Activated naive CD8-positive, alpha-beta T cell treated with anti-CD3 and anti-CD28 coated beads, Interleukin-2, amount 50 U/mL, for 24 hours (primary cell): ENCODE measurements around the gene ZNF8.

ENCODE experiments used
- ATAC-seq: fragments of 150-1000 bp; cut with Tn5 transposase; one replicate; pipeline ENCODE4 v1.10.0; 2021
- DNase-seq: peaks from one replicate; pipeline ENCODE4 v3.0.0; 2021
- H3K27ac Mint-ChIP-seq: one replicate; pipeline ENCODE4 v1.8.0; 2021; ENCODE audit warnings: mild to moderate bottlenecking, mixed read lengths
- H3K27me3 Mint-ChIP-seq: one replicate; pipeline ENCODE4 v1.8.0; 2021; ENCODE audit warnings: mixed read lengths
- H3K36me3 Mint-ChIP-seq: one replicate; pipeline ENCODE4 v1.8.0; 2021; ENCODE audit warnings: low read depth, mixed read lengths
- H3K4me1 Mint-ChIP-seq: one replicate; pipeline ENCODE4 v1.8.0; 2021; ENCODE audit warnings: mixed read lengths
- H3K4me3 Mint-ChIP-seq: one replicate; pipeline ENCODE4 v1.8.0; 2021; ENCODE audit warnings: mild to moderate bottlenecking, moderate library complexity, mixed read lengths
- H3K9me3 Mint-ChIP-seq: one replicate; pipeline ENCODE4 v1.8.0; 2021; ENCODE audit warnings: mixed read lengths

The ZNF8 gene

DNA sequence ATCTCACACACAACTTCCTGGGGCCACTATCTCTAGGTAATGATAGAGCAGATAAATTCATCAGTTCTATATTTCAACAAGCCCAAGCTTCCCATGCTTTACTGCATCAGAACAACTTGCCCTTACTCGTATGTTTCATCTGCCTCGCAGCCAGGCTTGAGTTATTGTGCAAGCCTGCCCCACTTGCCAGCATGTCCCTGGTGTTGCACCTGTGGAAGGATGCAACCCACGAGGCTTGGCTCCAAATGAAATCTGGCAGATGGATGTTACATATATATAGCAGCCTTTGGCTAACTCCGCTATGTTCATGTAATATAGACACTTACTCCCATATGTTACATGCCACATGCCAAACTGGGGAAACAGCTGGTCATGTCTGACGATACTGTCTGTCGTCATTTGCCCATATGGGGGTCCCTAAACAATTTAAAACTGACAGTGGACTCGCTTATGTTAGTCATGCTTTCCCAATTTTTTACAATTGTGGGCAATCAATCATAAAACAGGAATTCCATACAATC is 32.6 kb downstream of the ZNF8 start:
- Mint-ChIP-seq H3K36me3 (peaks cover 88% of the 10 kb centered on the region), H3K27me3 (no peaks in the 10 kb centered on the region), H3K4me3 (no peak overlapping the region), H3K9me3 (no peaks in the 10 kb centered on the region), H3K4me1 (peaks cover 30% of the 10 kb centered on the region), H3K27ac (no peak overlapping the region)
- DNase-seq (no peak), ATAC-seq (no peak)

DNA sequence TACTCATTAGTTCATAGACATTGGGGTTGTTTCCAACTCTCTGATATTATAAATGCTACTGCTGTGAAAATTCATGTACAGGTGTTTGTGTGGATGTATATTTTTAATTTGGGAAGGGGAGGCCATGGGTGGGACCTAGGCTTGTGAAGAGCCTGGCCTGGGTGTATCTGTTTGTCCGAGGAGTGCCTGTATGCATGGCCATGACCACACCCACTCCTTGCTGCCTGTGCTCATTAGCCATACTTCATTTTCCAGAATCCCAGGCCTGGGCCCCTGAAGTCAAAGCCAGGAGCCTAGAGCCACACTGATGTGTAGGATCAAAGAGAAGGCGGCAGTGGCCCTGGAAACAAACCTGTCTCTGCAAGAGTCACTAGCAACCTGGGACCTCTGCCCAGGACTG is 36.8 kb downstream of the ZNF8 start:
- Mint-ChIP-seq H3K4me3 (no peak overlapping the region), H3K4me1 (no peaks in the 10 kb centered on the region), H3K36me3 (peaks cover 48% of the 10 kb centered on the region), H3K27ac (no peak overlapping the region), H3K27me3 (no peaks in the 10 kb centered on the region), H3K9me3 (no peaks in the 10 kb centered on the region)
- ATAC-seq, result no peak
- DNase-seq, result no peak

- Mint-ChIP-seq H3K9me3 (no peaks in the 10 kb centered on the region), H3K4me3 (no peak overlapping the region), H3K36me3 (peaks cover 30% of the 10 kb centered on the region), H3K27me3 (no peaks in the 10 kb centered on the region), H3K4me1 (no peaks in the 10 kb centered on the region), H3K27ac (no peak overlapping the region)
- ATAC-seq (peak; percentile 31), DNase-seq (no peak)
These were observed 38.8 kb downstream of the ZNF8 start for GRCh38 chr19:58317476-58318072.

GRCh38 chr19:58318297-58318696 is 39.5 kb downstream of the ZNF8 start:
- no peaks in the 10 kb centered on the region for H3K9me3 Mint-ChIP-seq
- DNase-seq, result no peak
- no peak overlapping the region for H3K27ac Mint-ChIP-seq
- no peak overlapping the region for H3K4me3 Mint-ChIP-seq
- H3K4me1 Mint-ChIP-seq, result no peaks in the 10 kb centered on the region
- no peak for ATAC-seq
- H3K27me3 Mint-ChIP-seq, result no peaks in the 10 kb centered on the region
- peaks cover 24% of the 10 kb centered on the region for H3K36me3 Mint-ChIP-seq

DNA sequence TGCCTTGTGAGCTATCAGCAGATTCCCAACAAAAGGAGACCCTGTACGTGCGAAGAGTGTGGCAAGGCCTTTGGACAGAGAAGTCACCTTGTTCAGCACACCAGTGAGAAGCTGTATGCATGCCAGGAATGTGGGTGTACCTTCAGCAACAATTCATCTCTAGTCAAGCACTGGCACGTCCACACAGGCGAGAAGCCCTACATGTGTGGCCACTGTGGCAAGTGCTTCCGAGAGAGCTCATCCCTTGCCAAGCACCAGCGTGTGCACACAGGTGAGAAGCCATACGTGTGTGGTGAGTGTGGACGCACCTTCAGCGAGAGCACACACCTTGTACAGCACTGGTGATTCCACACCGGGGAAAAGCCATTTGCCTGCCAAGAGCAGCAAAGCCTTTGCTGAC is 40.5 kb downstream of the ZNF8 start:
- no peak for ATAC-seq
- H3K9me3 Mint-ChIP-seq, result no peaks in the 10 kb centered on the region
- peaks cover 19% of the 10 kb centered on the region for H3K36me3 Mint-ChIP-seq
- H3K4me1 Mint-ChIP-seq, result no peaks in the 10 kb centered on the region
- no peak overlapping the region for H3K4me3 Mint-ChIP-seq
- no peak overlapping the region for H3K27ac Mint-ChIP-seq
- H3K27me3 Mint-ChIP-seq, result no peaks in the 10 kb centered on the region
- DNase-seq, result no peak

DNA sequence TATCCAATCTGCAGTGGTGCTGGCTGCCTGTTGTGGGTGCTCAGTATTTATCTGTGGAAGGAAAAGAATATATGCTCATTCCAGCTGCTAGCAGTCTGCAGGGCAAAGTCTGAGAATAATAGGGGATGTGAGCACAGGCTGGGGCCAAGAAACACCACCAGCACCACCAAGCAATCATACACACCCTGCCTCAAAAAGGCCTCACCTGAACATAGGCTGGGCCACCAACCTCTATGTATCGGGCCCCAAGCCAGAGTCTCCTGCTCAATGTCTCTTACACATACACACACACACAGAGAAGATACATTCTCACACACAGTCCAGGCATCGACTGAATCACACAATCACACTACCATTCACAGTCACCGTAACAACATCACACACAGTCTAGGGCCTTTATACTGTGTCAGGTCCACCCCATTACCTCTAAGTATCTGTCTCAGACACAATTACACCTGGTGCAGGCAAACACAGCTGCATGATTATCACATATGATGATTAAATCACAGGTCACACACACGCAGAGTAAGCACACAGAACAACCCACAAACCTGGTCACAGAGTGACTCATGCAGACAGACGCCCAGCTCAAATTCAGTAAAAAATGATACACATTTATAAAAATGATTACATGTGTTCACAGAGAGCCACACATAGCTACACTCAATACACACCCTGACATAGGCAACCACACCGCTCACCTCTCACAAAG is 46.7 kb downstream of the ZNF8 start:
- Mint-ChIP-seq H3K36me3 (peaks cover 3% of the 10 kb centered on the region), H3K27me3 (no peaks in the 10 kb centered on the region), H3K4me3 (no peak overlapping the region), H3K4me1 (peaks cover 4% of the 10 kb centered on the region), H3K9me3 (no peaks in the 10 kb centered on the region), H3K27ac (no peak overlapping the region)
- no peak for DNase-seq
- ATAC-seq, result no peak

- H3K4me1 Mint-ChIP-seq, result peaks cover 4% of the 10 kb centered on the region
- no peaks in the 10 kb centered on the region for H3K9me3 Mint-ChIP-seq
These were observed 47.8 kb downstream of the ZNF8 start for GRCh38 chr19:58326501-58326913.

GRCh38 chr19:58326914-58327726 is 48.4 kb downstream of the ZNF8 start, which contains the start of gene ZSCAN22:
ZSCAN22 (plus strand) TSS chr19:58326994; CDS start chr19:58334803, 7,809 bp downstream.
- Mint-ChIP-seq H3K27ac (no peak within 1 kb of the TSS), H3K4me3 (no peak within 1 kb of the TSS), H3K27me3 (no peaks in the 10 kb centered on the region), H3K9me3 (no peaks in the 10 kb centered on the region), H3K36me3 (peaks cover 3% of the 10 kb centered on the region), H3K4me1 (peaks cover 4% of the 10 kb centered on the region)
- DNase-seq (peak; percentile 92), ATAC-seq (peak; percentile 92)

More at GRCh38 chr19:58326501-58326913, 47.8 kb downstream of the ZNF8 start:
- H3K4me3 Mint-ChIP-seq, result no peak overlapping the region
- peaks cover 3% of the 10 kb centered on the region for H3K36me3 Mint-ChIP-seq
- DNase-seq (no peak), ATAC-seq (peak; percentile 33)
- H3K27me3 Mint-ChIP-seq, result no peaks in the 10 kb centered on the region
- no peak overlapping the region for H3K27ac Mint-ChIP-seq

GRCh38 chr19:58328999-58329398 is 50.2 kb downstream of the ZNF8 start:
- no peak for ATAC-seq
- no peaks in the 10 kb centered on the region for H3K9me3 Mint-ChIP-seq
- H3K27me3 Mint-ChIP-seq, result no peaks in the 10 kb centered on the region
- H3K4me1 Mint-ChIP-seq, result peaks cover 4% of the 10 kb centered on the region
- DNase-seq, result peak; percentile 54
- no peaks in the 10 kb centered on the region for H3K36me3 Mint-ChIP-seq
- H3K27ac Mint-ChIP-seq, result no peak overlapping the region
- H3K4me3 Mint-ChIP-seq, result no peak overlapping the region

GRCh38 chr19:58330458-58330857 is 51.7 kb downstream of the ZNF8 start:
- Mint-ChIP-seq H3K9me3 (no peaks in the 10 kb centered on the region), H3K27ac (no peak overlapping the region)
- no peak for DNase-seq

DNA sequence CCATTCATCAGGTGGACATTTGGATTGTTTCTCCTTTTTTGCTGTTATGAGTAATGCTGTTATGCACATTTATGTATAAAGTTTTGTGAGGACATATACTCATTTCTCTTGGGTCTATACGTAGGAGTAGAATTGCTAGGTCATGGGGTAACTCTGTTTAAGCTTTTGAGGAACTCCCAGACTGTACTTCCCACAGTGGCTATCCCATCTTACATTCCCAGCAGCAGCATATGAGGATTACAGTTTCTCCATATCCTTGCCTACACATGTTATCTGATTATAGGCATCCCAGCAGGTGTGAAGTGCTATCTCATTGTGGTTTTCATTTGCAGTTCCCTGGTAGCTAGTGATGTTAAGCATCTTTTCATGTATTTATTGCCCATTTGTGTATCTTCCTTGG is 53.9 kb downstream of the ZNF8 start:
- H3K4me1 Mint-ChIP-seq, result peaks cover 4% of the 10 kb centered on the region
- peaks cover 7% of the 10 kb centered on the region for H3K36me3 Mint-ChIP-seq
- H3K27me3 Mint-ChIP-seq, result no peaks in the 10 kb centered on the region
- H3K9me3 Mint-ChIP-seq, result no peaks in the 10 kb centered on the region
- no peak overlapping the region for H3K4me3 Mint-ChIP-seq
- no peak overlapping the region for H3K27ac Mint-ChIP-seq
- DNase-seq, result no peak
- no peak for ATAC-seq

More at GRCh38 chr19:58330458-58330857, 51.7 kb downstream of the ZNF8 start:
- Mint-ChIP-seq H3K27me3 (no peaks in the 10 kb centered on the region), H3K4me3 (no peak overlapping the region), H3K4me1 (peaks cover 4% of the 10 kb centered on the region), H3K36me3 (peaks cover 1% of the 10 kb centered on the region)
- no peak for ATAC-seq

DNA sequence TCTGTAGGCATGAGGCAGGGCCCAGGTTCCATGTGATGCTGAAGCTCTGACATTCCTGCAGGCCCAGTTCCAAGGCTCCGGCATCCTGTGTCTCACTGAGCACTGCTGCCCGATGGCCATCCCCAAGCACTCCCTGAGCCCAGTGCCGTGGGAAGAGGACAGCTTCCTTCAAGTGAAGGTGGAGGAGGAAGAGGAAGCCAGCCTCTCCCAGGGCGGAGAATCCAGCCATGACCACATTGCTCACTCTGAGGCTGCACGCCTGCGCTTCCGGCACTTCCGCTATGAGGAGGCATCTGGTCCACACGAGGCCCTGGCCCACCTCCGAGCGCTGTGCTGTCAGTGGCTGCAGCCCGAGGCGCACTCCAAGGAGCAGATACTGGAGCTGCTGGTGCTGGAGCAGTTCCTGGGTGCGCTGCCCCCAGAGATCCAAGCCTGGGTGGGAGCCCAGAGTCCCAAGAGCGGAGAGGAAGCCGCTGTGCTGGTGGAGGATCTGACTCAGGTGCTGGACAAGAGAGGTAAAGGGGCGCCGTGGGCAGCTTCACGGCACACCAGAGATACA is 56.0 kb downstream of the ZNF8 start:
- Mint-ChIP-seq H3K36me3 (peaks cover 24% of the 10 kb centered on the region), H3K4me1 (peaks cover 1% of the 10 kb centered on the region), H3K27me3 (no peaks in the 10 kb centered on the region), H3K4me3 (no peak overlapping the region), H3K9me3 (no peaks in the 10 kb centered on the region), H3K27ac (no peak overlapping the region)
- DNase-seq, result no peak
- ATAC-seq, result no peak

GRCh38 chr19:58335630-58336029 is 56.9 kb downstream of the ZNF8 start:
- H3K4me1 Mint-ChIP-seq, result peaks cover 4% of the 10 kb centered on the region
- H3K4me3 Mint-ChIP-seq, result no peak overlapping the region
- H3K36me3 Mint-ChIP-seq, result peaks cover 28% of the 10 kb centered on the region
- H3K9me3 Mint-ChIP-seq, result no peaks in the 10 kb centered on the region
- ATAC-seq, result no peak
- H3K27ac Mint-ChIP-seq, result no peak overlapping the region
- DNase-seq, result no peak
- no peaks in the 10 kb centered on the region for H3K27me3 Mint-ChIP-seq

GRCh38 chr19:58336216-58336615 is 57.5 kb downstream of the ZNF8 start:
- Mint-ChIP-seq H3K4me3 (no peak overlapping the region), H3K27me3 (no peaks in the 10 kb centered on the region), H3K4me1 (peaks cover 4% of the 10 kb centered on the region), H3K27ac (no peak overlapping the region), H3K9me3 (no peaks in the 10 kb centered on the region), H3K36me3 (peaks cover 29% of the 10 kb centered on the region)
- ATAC-seq (no peak), DNase-seq (no peak)
